K562 (cell line): ENCODE data around the gene SMC6. TPM values are rescaled to one million over a fixed set of nuclear protein-coding genes. Genes with fewer than 3 reads are reported as not detected.

Experiments
- CREB3 ChIP-seq: fragments of 450-650 bp; conservative IDR thresholded peaks from 2 replicates; pipeline ENCODE4 v1.6.1; 2016; ENCODE audit warnings: missing genetic modification characterization, low read depth, mild to moderate bottlenecking, missing compliant biosample characterization, moderate library complexity
- GABPB1 ChIP-seq: sonication (generic); formaldehyde crosslinking; IDR thresholded peaks from 2 replicates; pipeline ENCODE4 v1.8.0; 2022; ENCODE audit warnings: mild to moderate bottlenecking, missing genetic modification reagents
- HMG20A ChIP-seq: fragments of 450-650 bp; formaldehyde crosslinking; conservative IDR thresholded peaks from 2 replicates; pipeline ENCODE4 v1.4.0; 2020; ENCODE audit warnings: mild to moderate bottlenecking, mixed read lengths
- L3MBTL2 ChIP-seq: fragments of 450-650 bp; IDR thresholded peaks from 2 replicates; pipeline ENCODE4 v1.6.1; 2016; ENCODE audit warnings: mild to moderate bottlenecking, moderate library complexity
- MNT ChIP-seq, 2 experiments: fragments of 450-650 bp; conservative IDR thresholded peaks; 2 replicates each; pipeline ENCODE4 v1.6.1; 2017; ENCODE audit warnings: mild to moderate bottlenecking in 2 of 2, moderate library complexity in 2 of 2
- NFXL1 ChIP-seq: fragments of 450-650 bp; formaldehyde crosslinking; IDR thresholded peaks from 2 replicates; pipeline ENCODE4 v1.4.0; 2021; ENCODE audit warnings: mild to moderate bottlenecking
- PBX2 ChIP-seq, 2 experiments: IDR thresholded peaks in 1 of 2; conservative IDR thresholded peaks in 1 of 2; 2 replicates each; pipeline ENCODE4 v1.6.1; 2016; ENCODE audit warnings: low read depth in 2 of 2, mild to moderate bottlenecking in 1 of 2, missing compliant biosample characterization in 1 of 2, missing genetic modification characterization in 1 of 2, moderate library complexity in 1 of 2
- RERE ChIP-seq: sonication (generic); formaldehyde crosslinking; IDR thresholded peaks from 2 replicates; pipeline ENCODE4 v1.8.0; 2023; ENCODE audit warnings: missing genetic modification reagents, mild to moderate bottlenecking, borderline replicate concordance
- TFAM ChIP-seq: fragments of 250-450 bp; sonication (Bioruptor Pico); conservative IDR thresholded peaks from 2 replicates; pipeline ENCODE4 v1.5.0; 2021; ENCODE audit warnings: mild to moderate bottlenecking, moderate library complexity
- VEZF1 ChIP-seq: fragments of 200-800 bp; sonication (Bioruptor generic); IDR thresholded peaks from 2 replicates; pipeline ENCODE4 v1.6.1; 2017; ENCODE audit warnings: missing genetic modification characterization, missing compliant biosample characterization
- ZC3H4 ChIP-seq: sonication (generic); formaldehyde crosslinking; IDR thresholded peaks from 2 replicates; pipeline ENCODE4 v1.9.0; 2021; ENCODE audit warnings: missing genetic modification reagents, borderline replicate concordance
- ZNF253 ChIP-seq: fragments of 250-450 bp; sonication (Bioruptor Pico); conservative IDR thresholded peaks from 2 replicates; pipeline ENCODE4 v1.6.1; 2021; ENCODE audit warnings: mild to moderate bottlenecking
- ZNF77 ChIP-seq: fragments of 250-450 bp; sonication (Bioruptor Pico); IDR thresholded peaks from 2 replicates; pipeline ENCODE4 v1.5.0; 2020
- polyA plus RNA-seq, 8 experiments: library from polyadenylated mRNA; depleted of rRNA in 4 of 8; stranded (reverse) in 5 of 8; unstranded in 3 of 8; fragments of >200 nt; fragmentation: Nextera tagmentation in 2 of 8; fragmentation: Illumina TruSeq in 1 of 8; extraction: Ambion mirVana in 2 of 8; extraction: Trizol in 1 of 8; gene quantifications; 2 replicates each; pipeline versions ENCODE4 v1.2.1 to v1.2.3, GENCODE V29; 2011 to 2014; ENCODE audit warnings: inconsistent platforms in 1 of 8, missing spikeins in 1 of 8
- total RNA-seq, 7 experiments: library from RNA; depleted of rRNA in 6 of 7; stranded (reverse); fragments of >200 nt in 6 of 7; fragmentation: Illumina TruSeq in 2 of 7; extraction: Trizol in 2 of 7; gene quantifications; 2 replicates each; pipeline versions ENCODE4 v1.2.1 to v1.2.3, GENCODE V29; 2011 to 2021; ENCODE audit warnings: low replicate concordance in 1 of 7

SMC6 gene
- total and polyA plus RNA-seq, 9 of the 15 experiments (the other 6 are each of a cell fraction or from before 2014, with no cell fraction given): 14.2 to 75.9 (median 47.7) TPM

- TF ChIP-seq PBX2 (CRISPR knock-in tag; IDR thresholded peaks at IDR 0.05; ENCODE audit: low read depth) (no peak), PBX2 (tag; conservative IDR thresholded peaks at IDR 0.05; ENCODE audit: low read depth) (no peak), CREB3 (tag) (no peak), ZC3H4 (no peak), VEZF1 (CRISPR knock-in tag) (no peak), L3MBTL2 (peak; percentile 87), ZNF77 (CRISPR knock-in tag) (no peak), TFAM (CRISPR knock-in tag) (no peak), MNT (conservative IDR thresholded peaks at IDR 0.05) (peak in 1 of 2 experiments; percentile 47; a peak in 1 of 4 replicates), GABPB1 (no peak), ZNF253 (no peak), HMG20A (CRISPR knock-in tag) (no peak), RERE (CRISPR knock-in tag) (no peak), NFXL1 (CRISPR knock-in tag) (no peak)
Observed at GRCh38 chr2:17643031-17643615, 110.5 kb downstream of the SMC6 start (continued).
